ENCODE results near the gene BACH2.
A peak's percentile ranks its signal among the peaks of the same experiment; 100 is the strongest.

The BACH2 gene

GRCh38 chr6:90226257-90226656 lies 70.4 kb downstream of the BACH2 start:
- Histone ChIP-seq H3K4me1 (ENCODE audit: control insufficient read depth, low read length) (peaks cover 94% of the 10 kb centered on the region), H3K27ac (ENCODE audit: low read depth, low read length) (no peak overlapping the region), H3K27me3 (ENCODE audit: control insufficient read depth, low read length) (no peaks in the 10 kb centered on the region), H3F3A (ENCODE audit: control insufficient read depth, insufficient read depth) (peaks cover 65% of the 10 kb centered on the region), H3K79me2 (ENCODE audit: control insufficient read depth, low read length) (peaks cover 100% of the 10 kb centered on the region), H3K4me2 (ENCODE audit: low read length) (no peak overlapping the region), H3K9me2 (replicated peaks; ENCODE audit: control insufficient read depth, low read length) (no peaks in the 10 kb centered on the region), H3K4me3 (ENCODE audit: low read length) (no peak overlapping the region), H4K20me1 (ENCODE audit: control insufficient read depth, insufficient read depth, low read depth, low read length) (peaks cover 48% of the 10 kb centered on the region), H3K36me3 (ENCODE audit: control insufficient read depth, low read length) (peaks cover 99% of the 10 kb centered on the region), H3K9me3 (ENCODE audit: control insufficient read depth, insufficient read depth, low read length) (peaks cover 16% of the 10 kb centered on the region; the same call in 1 of the 2 replicates)
- TF ChIP-seq CTCF (IDR thresholded peaks at IDR 0.05; ENCODE audit: low read depth, low read length, poor library complexity, severe bottlenecking) (no peak), EZH2phosphoT487 (IDR thresholded peaks at IDR 0.05; ENCODE audit: borderline replicate concordance, low read length) (no peak)

GRCh38 chr6:90224196-90224595 lies 72.4 kb downstream of the BACH2 start:
- Histone ChIP-seq H3K27ac (ENCODE audit: low read depth, low read length) (no peak overlapping the region), H3K27me3 (ENCODE audit: control insufficient read depth, low read length) (no peaks in the 10 kb centered on the region), H3K36me3 (ENCODE audit: control insufficient read depth, low read length) (peaks cover 99% of the 10 kb centered on the region), H3F3A (ENCODE audit: control insufficient read depth, insufficient read depth) (peaks cover 77% of the 10 kb centered on the region), H3K4me3 (ENCODE audit: low read length) (peak overlapping the region; percentile 15; the same call in 1 of the 2 replicates), H4K20me1 (ENCODE audit: control insufficient read depth, insufficient read depth, low read depth, low read length) (peaks cover 58% of the 10 kb centered on the region), H3K9me2 (replicated peaks; ENCODE audit: control insufficient read depth, low read length) (no peaks in the 10 kb centered on the region), H3K4me1 (ENCODE audit: control insufficient read depth, low read length) (peaks cover 97% of the 10 kb centered on the region), H3K4me2 (ENCODE audit: low read length) (peak overlapping the region; percentile 45), H3K9me3 (ENCODE audit: control insufficient read depth, insufficient read depth, low read length) (peaks cover 16% of the 10 kb centered on the region; the same call in 1 of the 2 replicates), H3K79me2 (ENCODE audit: control insufficient read depth, low read length) (peaks cover 100% of the 10 kb centered on the region)
- TF ChIP-seq EZH2phosphoT487 (IDR thresholded peaks at IDR 0.05; ENCODE audit: borderline replicate concordance, low read length) (no peak), CTCF (IDR thresholded peaks at IDR 0.05; ENCODE audit: low read depth, low read length, poor library complexity, severe bottlenecking) (no peak)

GRCh38 chr6:90222724-90223198 lies 73.9 kb downstream of the BACH2 start:
- Histone ChIP-seq H3K4me2 (ENCODE audit: low read length) (peak overlapping the region; percentile 45), H3K79me2 (ENCODE audit: control insufficient read depth, low read length) (peaks cover 100% of the 10 kb centered on the region), H3K9me2 (replicated peaks; ENCODE audit: control insufficient read depth, low read length) (no peaks in the 10 kb centered on the region)

More at GRCh38 chr6:90222724-90223198, 73.9 kb downstream of the BACH2 start:
- Histone ChIP-seq H3K4me3 (ENCODE audit: low read length) (peak overlapping the region; percentile 13; the same call in 1 of the 2 replicates), H3K27ac (ENCODE audit: low read depth, low read length) (peak overlapping the region; percentile 40), H3K27me3 (ENCODE audit: control insufficient read depth, low read length) (no peaks in the 10 kb centered on the region), H3K9me3 (ENCODE audit: control insufficient read depth, insufficient read depth, low read length) (peaks cover 16% of the 10 kb centered on the region; the same call in 1 of the 2 replicates), H3F3A (ENCODE audit: control insufficient read depth, insufficient read depth) (peaks cover 78% of the 10 kb centered on the region), H4K20me1 (ENCODE audit: control insufficient read depth, insufficient read depth, low read depth, low read length) (peaks cover 61% of the 10 kb centered on the region), H3K36me3 (ENCODE audit: control insufficient read depth, low read length) (peaks cover 99% of the 10 kb centered on the region), H3K4me1 (ENCODE audit: control insufficient read depth, low read length) (peaks cover 99% of the 10 kb centered on the region)
- no peak for TF ChIP-seq EZH2phosphoT487 (IDR thresholded peaks at IDR 0.05; ENCODE audit: borderline replicate concordance, low read length)
- no peak for TF ChIP-seq CTCF (IDR thresholded peaks at IDR 0.05; ENCODE audit: low read depth, low read length, poor library complexity, severe bottlenecking)
